GM18873 (cell line): ENCODE data around the gene MUCL3.
"Not testable (repeated sequence)": the region's sequence is repeated elsewhere in the genome, so short reads cannot be mapped to it uniquely, and the experiment has no call there.

Experiments used
- ATAC-seq: cut with Tn5 transposase; IDR thresholded peaks from one replicate; pipeline ENCODE4 v1.9.1; 2021; ENCODE audit warnings: mild to moderate bottlenecking, moderate library complexity, moderate number of reproducible peaks; ENCODE audit not compliant: unreplicated experiment, low FRiP score

The MUCL3 gene, protein sequence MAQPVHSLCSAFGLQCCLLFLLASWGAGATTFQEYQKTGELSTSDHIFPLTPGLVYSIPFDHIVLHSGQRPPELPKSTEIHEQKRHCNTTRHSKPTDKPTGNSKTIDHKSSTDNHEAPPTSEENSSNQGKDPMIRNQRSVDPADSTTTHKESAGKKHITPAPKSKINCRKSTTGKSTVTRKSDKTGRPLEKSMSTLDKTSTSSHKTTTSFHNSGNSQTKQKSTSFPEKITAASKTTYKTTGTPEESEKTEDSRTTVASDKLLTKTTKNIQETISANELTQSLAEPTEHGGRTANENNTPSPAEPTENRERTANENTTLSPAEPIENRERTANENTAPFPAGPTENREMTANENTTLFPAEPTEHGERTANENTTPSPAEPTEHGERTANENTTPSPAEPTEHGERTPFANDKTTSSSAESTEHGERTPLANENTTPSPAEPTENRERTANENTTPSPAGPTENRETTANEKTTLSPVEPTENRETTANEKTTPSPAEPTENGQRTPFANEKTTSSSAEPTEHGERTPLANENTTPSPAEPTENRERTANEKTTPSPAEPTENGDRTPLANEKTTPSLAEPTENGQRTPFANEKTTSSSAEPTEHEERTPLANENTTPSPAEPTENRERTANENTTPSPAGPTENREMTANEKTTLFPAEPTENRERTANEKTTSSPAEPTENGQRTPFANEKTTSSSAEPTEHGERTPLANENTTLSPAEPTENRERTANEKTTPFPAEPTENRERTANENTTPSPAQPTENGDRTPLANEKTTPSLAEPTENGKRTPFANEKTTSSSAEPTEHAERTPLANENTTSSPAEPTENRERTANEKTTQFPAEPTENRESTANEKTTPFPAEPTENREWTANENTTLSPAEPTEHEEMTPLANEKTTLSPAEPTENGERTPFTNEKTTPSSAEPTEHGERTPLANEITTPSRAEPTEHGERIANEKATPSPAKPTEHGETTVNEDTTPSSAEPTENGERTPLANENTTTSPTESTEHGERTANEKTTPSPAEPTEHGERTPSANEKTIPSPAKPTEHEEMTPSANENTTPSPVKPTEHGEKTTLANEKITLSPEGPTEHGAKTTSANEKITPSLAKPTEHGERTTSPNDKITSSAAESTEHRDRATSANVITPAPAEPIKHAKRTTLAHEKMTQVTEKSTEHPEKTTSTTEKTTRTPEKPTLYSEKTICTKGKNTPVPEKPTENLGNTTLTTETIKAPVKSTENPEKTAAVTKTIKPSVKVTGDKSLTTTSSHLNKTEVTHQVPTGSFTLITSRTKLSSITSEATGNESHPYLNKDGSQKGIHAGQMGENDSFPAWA (N-terminal part only)

DNA sequence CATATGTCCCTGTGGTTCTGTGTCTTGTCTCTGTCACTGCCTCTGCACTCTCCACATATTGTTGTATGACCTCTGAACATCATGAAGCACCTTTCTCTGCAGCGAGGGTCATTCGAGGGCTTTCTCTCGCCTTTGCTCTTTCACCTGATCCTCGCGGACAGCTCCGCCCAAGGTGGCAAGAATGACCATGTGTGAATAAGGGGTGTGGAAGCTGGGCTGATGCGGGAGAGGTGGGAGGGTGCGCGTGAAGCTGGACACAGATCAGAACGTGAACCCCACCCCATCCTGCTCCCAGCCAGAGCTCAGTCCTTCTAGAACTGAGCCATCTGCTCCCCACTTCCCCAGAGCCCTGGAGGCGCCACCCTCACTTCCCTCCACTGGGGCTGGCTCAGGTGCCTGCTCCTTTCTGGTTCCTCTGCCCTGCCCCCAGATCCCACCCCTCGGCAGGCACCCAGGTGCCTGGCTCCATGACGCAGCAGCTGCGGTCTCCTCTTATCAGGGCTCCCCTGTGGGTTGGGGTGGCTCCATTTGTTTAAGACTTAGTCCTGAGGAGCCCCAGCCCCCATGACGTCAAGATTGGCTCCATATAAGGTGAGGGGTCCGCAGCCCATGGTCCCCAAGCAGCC, at the start of gene MUCL3:
Gene MUCL3, plus strand, starts transcription at position 613 of the 626 bp plus-strand sequence. CDS start 27 bp downstream, outside the sequence.
- no peak for ATAC-seq

DNA sequence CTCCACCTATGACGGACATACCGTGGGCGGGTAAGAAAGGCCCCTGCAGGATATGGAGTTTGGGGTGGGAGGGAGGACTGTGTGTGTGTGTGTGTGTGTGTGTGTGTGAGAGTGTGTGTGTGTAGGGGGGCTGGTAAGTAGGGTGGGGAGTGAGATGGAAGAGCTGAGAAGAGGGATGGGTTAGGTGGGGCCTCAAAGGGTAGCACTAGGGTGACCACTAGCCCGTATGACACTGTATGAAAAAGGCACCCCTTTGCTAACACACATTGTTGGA, 49.4 kb upstream of the MUCL3 start:
- ATAC-seq, result no peak

DNA sequence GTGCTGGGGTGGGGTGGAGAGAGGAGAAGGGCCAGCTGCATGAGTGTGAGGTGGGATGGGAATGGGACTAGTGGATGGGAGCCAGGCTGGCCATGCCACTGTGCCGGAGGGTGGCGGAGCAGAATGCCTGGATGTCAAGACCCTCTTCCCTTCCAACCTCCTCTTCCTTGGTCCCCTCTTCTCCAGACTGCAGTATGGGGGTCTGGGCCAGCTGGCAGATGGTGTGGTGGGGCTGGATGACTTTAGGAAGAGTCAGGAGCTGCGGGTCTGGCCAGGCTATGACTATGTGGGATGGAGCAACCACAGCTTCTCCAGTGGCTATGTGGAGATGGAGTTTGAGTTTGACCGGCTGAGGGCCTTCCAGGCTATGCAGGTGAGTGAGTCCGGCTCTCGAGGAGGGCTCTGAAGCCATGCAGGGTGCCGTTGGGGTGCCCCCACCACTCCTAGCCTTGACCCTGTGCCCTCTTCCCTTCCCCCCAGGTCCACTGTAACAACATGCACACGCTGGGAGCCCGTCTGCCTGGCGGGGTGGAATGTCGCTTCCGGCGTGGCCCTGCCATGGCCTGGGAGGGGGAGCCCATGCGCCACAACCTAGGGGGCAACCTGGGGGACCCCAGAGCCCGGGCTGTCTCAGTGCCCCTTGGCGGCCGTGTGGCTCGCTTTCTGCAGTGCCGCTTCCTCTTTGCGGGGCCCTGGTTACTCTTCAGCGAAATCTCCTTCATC, 48.8 kb upstream of the MUCL3 start:
- ATAC-seq, result no peak

DNA sequence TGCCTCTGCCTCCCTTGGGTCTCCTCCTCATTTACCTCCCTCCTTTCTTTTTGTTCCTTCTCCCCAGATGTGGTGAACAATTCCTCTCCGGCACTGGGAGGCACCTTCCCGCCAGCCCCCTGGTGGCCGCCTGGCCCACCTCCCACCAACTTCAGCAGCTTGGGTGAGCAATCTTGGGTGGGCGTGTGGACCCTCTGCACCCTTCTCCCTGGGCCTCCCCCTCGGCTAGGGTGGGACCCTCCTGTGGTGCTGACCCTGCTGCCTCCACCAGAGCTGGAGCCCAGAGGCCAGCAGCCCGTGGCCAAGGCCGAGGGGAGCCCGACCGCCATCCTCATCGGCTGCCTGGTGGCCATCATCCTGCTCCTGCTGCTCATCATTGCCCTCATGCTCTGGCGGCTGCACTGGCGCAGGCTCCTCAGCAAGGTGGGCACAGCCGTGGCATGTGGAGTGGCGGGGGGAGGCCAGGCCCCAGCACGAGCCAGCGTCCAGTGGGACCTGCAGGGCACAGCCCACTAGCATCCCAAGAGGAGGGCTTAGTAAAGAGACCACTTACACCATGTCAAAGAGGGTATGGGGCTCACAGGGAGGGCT, 47.7 kb upstream of the MUCL3 start:
- ATAC-seq, result no peak

DNA sequence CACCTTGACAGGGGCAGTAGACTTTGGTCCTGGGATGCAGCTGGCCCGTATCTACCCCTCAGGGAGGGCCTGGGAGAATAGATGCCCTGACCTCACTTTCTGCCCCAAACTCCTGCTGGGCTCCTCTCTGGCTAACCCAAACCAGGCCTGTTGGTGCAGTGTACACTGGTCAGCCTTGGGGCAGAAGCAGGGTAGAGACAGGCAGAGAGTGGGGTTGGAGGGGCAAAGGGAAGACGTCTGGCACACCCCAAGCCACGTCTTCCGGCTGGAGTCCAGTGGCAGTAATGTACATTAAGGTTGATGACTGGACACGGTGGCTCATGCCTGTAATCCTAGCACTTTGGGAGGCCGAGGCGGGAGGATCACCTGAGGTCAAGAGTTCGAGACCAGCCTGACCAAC, 47.1 kb upstream of the MUCL3 start:
- no peak for ATAC-seq

DNA sequence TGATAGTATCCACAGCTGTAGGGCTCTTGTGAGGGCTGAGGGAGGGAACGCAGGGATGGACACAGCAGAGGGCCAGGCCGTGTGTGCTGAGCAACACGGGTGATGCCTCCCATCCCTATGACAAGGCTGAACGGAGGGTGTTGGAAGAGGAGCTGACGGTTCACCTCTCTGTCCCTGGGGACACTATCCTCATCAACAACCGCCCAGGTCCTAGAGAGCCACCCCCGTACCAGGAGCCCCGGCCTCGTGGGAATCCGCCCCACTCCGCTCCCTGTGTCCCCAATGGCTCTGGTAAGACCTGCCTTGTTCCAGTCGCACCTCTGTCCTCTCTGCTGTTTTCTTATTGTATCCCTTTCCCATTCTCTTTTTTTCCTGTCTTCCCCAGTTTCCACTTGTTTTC, 46.4 kb upstream of the MUCL3 start:
- ATAC-seq, result no peak

DNA sequence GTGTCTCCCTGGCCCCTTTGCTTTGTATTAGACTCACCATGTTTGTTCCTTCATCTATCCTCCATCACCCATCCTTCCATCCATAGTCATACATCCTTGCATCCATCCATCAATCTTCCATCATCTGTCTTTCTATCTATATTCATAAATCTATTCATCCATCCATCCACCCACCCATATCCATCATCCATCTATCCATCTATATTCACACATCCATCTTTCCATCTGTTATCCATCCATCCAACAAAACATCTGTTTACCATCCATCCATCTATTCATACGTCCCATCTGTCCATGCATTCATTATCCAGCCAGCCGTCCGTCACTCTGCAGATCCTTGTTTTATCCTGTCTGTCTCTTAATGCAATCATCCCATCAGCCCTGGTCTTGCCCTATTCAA, 45.8 kb upstream of the MUCL3 start:
- ATAC-seq, result no peak

DNA sequence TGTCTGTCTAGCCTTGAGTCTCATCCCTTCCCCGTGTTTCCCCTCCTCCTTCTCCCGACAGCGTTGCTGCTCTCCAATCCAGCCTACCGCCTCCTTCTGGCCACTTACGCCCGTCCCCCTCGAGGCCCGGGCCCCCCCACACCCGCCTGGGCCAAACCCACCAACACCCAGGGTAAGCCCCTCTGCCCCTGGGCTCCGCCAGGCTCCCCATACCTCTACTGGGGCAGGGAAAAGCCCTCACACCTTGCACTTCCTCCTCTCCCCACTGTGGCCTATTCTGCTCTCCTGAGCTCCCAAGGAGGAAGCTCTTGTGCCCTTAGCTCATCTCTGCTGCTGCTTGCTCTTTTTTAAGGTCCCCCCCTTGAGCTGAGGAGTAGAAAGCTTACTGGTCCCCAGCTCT, 45.4 kb upstream of the MUCL3 start:
- no peak for ATAC-seq

DNA sequence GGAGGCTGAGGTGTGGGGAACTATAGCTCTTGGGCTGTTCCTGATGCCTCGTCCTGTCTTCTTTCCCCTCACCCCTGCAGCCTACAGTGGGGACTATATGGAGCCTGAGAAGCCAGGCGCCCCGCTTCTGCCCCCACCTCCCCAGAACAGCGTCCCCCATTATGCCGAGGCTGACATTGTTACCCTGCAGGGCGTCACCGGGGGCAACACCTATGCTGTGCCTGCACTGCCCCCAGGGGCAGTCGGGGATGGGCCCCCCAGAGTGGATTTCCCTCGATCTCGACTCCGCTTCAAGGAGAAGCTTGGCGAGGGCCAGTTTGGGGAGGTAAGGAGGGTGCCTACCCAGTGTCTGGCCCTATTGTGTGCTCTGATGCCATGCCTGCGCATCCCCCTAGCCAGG, 44.2 kb upstream of the MUCL3 start:
- no peak for ATAC-seq

DNA sequence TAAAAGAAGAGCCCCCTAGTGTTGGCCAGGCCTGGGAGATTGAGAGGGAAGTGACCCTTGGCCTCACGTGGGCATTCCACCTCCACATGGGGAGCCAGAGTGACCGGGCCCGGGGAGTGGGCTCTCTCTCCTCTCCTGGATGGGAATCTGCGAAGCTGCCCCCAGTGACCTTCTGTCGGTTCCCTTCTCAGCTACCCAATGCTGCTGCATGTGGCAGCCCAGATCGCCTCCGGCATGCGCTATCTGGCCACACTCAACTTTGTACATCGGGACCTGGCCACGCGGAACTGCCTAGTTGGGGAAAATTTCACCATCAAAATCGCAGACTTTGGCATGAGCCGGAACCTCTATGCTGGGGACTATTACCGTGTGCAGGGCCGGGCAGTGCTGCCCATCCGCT, 42.9 kb upstream of the MUCL3 start:
- ATAC-seq, result no peak

DNA sequence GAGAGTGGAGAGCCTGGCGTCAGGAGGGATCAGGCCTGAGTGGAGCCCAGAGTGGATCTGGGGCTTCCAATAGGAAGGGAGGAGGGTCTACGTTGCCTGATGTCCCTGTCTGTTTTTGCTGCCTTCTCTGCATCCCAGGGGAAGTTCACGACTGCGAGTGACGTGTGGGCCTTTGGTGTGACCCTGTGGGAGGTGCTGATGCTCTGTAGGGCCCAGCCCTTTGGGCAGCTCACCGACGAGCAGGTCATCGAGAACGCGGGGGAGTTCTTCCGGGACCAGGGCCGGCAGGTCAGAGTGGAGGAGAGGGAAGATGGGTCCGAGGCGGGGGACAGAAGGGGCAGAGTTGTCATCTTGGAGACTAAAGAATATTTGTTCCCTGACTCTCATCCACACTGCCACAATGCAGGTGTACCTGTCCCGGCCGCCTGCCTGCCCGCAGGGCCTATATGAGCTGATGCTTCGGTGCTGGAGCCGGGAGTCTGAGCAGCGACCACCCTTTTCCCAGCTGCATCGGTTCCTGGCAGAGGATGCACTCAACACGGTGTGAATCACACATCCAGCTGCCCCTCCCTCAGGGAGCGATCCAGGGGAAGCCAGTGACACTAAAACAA, 41.9 kb upstream of the MUCL3 start:
- ATAC-seq, result no peak

DNA sequence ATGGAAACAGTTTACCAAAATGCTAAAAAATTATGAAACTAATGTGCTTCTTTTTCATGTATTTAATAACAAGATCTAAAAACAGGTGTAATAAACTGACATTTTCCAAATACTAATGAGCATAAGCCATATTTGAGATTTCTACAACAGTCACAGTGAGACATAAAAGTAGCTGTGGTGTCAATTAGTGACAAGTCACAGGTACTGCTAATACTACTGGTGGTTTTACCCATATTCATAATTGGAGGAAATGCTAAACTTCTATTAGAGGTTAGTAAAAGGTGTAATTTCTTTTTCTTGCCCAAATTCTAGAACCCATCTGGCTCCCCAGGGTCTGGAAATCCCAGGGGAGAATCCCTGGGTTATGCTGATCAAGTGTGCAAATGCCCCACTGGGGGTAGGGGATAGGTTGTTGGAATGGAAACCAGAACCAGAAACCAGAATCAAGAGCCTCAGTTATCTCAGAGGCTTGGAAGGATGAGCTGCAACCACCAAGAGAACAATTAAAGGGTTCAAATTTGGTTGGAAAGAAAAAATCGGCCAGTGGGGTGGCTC, 39.8 kb upstream of the MUCL3 start:
- ATAC-seq, result no peak

DNA sequence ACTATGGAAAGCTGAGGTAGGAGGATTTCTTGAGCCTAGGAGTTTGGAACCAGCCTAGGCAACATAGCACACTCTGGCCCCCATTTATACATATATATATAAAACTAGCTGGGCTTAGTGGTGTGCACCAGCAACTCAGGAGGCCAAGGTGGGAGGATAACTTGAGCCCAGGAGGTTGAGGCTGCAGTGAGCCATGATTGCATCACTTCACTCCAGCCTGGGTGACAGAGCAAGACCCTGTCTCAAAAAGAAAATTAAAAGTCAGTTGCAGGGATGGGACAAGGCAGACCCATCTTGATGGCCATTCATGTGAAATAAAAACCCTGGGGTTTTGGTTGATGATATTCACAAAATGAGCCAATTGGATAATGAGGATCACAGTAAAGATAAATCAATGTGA, 39.3 kb upstream of the MUCL3 start:
- no peak for ATAC-seq

DNA sequence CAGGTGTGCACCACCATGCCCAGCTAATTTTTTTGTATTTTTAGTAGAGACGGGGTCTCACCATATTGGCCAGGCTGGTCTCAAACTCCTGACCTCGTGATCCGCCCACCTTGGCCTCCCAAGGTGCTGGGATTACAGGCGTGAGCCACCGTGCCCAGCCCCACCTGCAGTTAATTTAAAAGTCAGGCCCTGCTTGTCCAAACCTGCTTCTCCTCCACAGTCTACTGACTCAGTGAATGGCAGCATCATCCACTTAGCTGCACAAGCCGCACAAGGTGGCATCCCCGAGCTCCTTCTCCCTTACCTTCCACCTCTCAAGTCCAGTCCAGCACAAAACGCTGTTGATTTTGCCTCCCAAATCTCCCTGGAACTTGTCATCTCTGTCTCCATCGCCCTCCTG, 38.6 kb upstream of the MUCL3 start:
- not testable (repeated sequence) for ATAC-seq

DNA sequence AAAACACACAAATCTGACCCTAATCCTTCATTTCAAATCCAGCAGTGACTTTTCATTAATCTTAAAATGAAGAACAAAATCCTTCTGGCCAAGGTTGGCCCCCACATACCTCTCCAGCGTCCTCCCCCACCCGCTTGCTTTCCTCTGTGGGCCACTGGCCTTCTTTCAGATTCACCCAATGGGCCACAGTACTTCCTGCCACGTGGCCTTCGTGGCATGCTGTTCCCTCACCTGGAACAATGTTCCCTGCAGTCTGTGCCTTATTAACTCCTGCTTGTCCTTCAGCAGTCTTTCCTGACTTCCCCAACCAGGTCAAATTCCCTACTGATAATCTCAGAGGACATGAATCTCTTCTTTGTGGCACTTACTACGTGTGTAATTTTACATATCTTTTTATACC, 38.1 kb upstream of the MUCL3 start:
- no peak for ATAC-seq

DNA sequence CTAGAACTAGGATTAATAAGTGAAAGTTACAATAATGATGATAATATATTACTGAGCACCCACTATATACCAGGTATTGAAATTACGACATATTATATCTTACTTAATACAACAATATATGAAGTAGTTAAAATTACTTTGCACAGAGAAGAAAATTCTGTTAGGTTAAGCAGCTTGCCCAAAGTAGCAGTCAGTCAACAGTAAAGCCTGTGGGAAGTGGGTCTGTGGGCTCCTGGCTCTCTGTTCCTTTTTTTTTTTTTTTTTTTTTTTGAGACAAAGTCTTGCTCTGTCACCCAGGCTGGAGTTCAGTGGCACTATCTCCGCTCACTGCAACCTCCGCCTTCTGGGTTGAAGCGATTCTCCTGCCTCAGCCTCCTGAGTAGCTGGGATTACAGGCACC, 37.5 kb upstream of the MUCL3 start:
- ATAC-seq, result no peak

DNA sequence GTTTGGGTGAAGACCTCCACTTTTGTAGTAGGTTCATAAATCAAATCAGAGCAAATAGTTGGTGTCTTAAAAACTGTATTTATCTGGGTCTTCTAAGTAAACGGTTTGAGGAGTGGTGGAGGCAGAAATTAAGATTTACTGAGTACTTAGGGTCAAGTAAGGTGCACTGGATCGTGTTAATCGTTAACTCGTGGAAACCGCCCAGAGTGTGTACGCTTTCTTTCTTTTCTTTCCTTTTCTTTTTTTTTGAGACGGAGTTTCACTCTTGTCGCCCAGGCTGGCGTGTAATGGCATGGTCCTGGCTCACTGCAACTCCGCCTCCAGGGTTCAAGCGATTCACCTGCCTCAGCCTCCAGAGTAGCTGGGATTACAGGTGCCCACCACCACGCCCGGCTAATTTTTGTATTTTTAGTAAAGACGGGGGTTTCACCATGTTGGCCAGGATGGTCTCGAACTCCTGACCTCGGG, 33.4 kb upstream of the MUCL3 start:
- not testable (repeated sequence) for ATAC-seq

DNA sequence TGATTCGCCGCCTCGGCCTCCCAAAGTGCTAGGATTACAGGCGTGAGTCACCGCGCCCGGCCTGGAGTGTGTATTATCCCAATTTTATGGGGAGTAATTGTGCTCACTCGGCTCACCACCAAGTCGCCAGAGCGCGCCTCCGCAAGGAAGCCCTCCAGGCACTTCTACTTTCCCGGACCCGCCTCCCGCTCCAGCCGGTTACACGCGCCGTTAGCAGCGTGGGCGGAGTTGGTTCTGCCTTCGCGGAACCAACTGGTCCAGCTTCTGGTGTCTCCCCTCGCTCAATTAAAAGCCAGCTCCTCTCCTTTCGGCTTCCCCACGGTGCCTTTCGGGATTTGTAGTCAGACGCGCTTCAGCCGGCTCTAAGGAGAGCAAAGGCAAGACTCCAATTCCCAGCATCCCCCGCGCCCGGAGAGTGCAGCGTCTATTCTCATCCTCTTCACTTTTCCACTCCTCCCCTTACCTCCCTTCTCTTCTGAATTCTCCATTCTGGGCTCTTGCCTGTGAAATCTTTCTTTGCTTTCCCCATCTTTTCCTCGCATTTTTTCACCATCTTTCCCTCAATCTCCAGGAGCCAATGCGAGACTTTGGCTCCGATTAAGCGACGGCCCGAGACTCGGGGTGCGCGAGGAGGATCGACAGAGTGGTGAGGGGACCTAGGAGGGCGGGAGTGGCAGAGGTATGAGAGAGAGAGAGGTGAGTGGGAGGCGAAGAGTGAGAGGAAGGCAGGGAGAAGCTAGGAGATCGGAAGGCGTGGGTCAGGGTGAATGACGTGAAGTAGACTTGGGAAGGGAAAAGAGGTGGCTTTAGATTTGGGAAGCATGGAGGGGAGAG, 32.8 kb upstream of the MUCL3 start, which contains the start of gene GTF2H4:
Gene GTF2H4, plus strand, starts transcription at position 450 of the 834 bp plus-strand sequence.
- ATAC-seq, result peak; percentile 89
